Measurements from ENCODE around the gene LRRC8D.

Gene LRRC8D

GRCh38 chr1:89833183-89834082 is 12.6 kb downstream of the LRRC8D start:
- DNase-seq (ENCODE audit: low read depth) = no peak

GRCh38 chr1:89834083-89834704 is 13.4 kb downstream of the LRRC8D start:
- no peak for DNase-seq (ENCODE audit: low read depth)

GRCh38 chr1:89836252-89837035 is 15.6 kb downstream of the LRRC8D start:
- DNase-seq (ENCODE audit: low read depth) = no peak

GRCh38 chr1:89837036-89837481 is 16.2 kb downstream of the LRRC8D start:
- DNase-seq (ENCODE audit: low read depth) = no peak

- DNase-seq (ENCODE audit: low read depth) = no peak
These were observed 16.7 kb downstream of the LRRC8D start for GRCh38 chr1:89837510-89837909.

- no peak for DNase-seq (ENCODE audit: low read depth)
These were observed 18.7 kb downstream of the LRRC8D start for GRCh38 chr1:89839516-89839915.

GRCh38 chr1:89841507-89841906 is 20.7 kb downstream of the LRRC8D start:
- no peak for DNase-seq (ENCODE audit: low read depth)

GRCh38 chr1:89842567-89843272 is 21.9 kb downstream of the LRRC8D start:
- no peak for DNase-seq (ENCODE audit: low read depth)

GRCh38 chr1:89843273-89844130 is 22.7 kb downstream of the LRRC8D start:
- DNase-seq (ENCODE audit: low read depth) = no peak

GRCh38 chr1:89844241-89844807 is 23.5 kb downstream of the LRRC8D start:
- DNase-seq (ENCODE audit: low read depth) = no peak

- DNase-seq (ENCODE audit: low read depth) = no peak
These were observed 24.0 kb downstream of the LRRC8D start for GRCh38 chr1:89844860-89845259.

GRCh38 chr1:89847191-89847729 is 26.4 kb downstream of the LRRC8D start:
- no peak for DNase-seq (ENCODE audit: low read depth)

- DNase-seq (ENCODE audit: low read depth) = no peak
These were observed 30.1 kb downstream of the LRRC8D start for GRCh38 chr1:89850844-89851415.

- no peak for DNase-seq (ENCODE audit: low read depth)
These were observed 33.3 kb downstream of the LRRC8D start for GRCh38 chr1:89854140-89854539.

- DNase-seq (ENCODE audit: low read depth) = no peak
These were observed 34.7 kb downstream of the LRRC8D start for GRCh38 chr1:89855413-89856123.

GRCh38 chr1:89863165-89863830 is 42.5 kb downstream of the LRRC8D start:
- DNase-seq (ENCODE audit: low read depth) = no peak

GRCh38 chr1:89865498-89866382 is 44.9 kb downstream of the LRRC8D start:
- DNase-seq (ENCODE audit: low read depth) = peak; percentile 50

- no peak for DNase-seq (ENCODE audit: low read depth)
These were observed 45.7 kb downstream of the LRRC8D start for GRCh38 chr1:89866568-89866967.

Measured in non-pigmented ciliary epithelial cell (primary cell).